Upper lobe of left lung (tissue), 4 donors: ENCODE data around the gene RBM20.

Experiments
- CTCF ChIP-seq, 6 experiments: fragments of 450-650 bp in 4 of 6; fragments of 200-600 bp in 2 of 6; sonication (generic) in 2 of 6; IDR thresholded peaks; one replicate each; pipeline ENCODE4 v1.5.1; 2016 to 2019; ENCODE audit warnings: antibody characterized with exemption in 6 of 6
- POLR2A ChIP-seq, 4 donors: fragments of 450-650 bp; IDR thresholded peaks; one replicate each; pipeline ENCODE4 v1.5.1; 2016 to 2017; ENCODE audit warnings: antibody characterized with exemption in 4 of 4, mild to moderate bottlenecking in 2 of 4
- POLR2AphosphoS5 ChIP-seq, 2 donors: sonication (generic); formaldehyde crosslinking; IDR thresholded peaks; one replicate each; pipeline ENCODE4 v1.5.1; 2017; ENCODE audit warnings: antibody characterized with exemption in 2 of 2

GRCh38 chr10:110840923-110841428, 196.8 kb downstream of the RBM20 start:
- TF ChIP-seq CTCF (IDR thresholded peaks at IDR 0.05) (no peak), POLR2AphosphoS5 (IDR thresholded peaks at IDR 0.05) (no peak), POLR2A (IDR thresholded peaks at IDR 0.05) (no peak)
